Mucosa of rectum (tissue), 2 donors: ENCODE data around the gene DRAP1.

Source experiments
- H3K27ac ChIP-seq, 2 donors: one replicate each; pipeline ENCODE4 v1.7.0; 2013; ENCODE audit warnings: inconsistent platforms in 2 of 2, low read depth in 2 of 2, low read length in 2 of 2
- H3K27me3 ChIP-seq, 2 donors: one replicate each; pipeline ENCODE4 v1.7.0; 2013; ENCODE audit warnings: low read length in 2 of 2; ENCODE audit not compliant: control insufficient read depth in 2 of 2, insufficient read depth in 2 of 2
- H3K36me3 ChIP-seq, 2 donors: one replicate each; pipeline ENCODE4 v1.7.0; 2013; ENCODE audit warnings: low read length in 2 of 2; ENCODE audit not compliant: control insufficient read depth in 2 of 2, insufficient read depth in 2 of 2
- H3K4me1 ChIP-seq, 2 donors: one replicate each; pipeline ENCODE4 v1.7.0; 2013; ENCODE audit warnings: low read length in 2 of 2, mild to moderate bottlenecking in 1 of 2; ENCODE audit not compliant: control insufficient read depth in 2 of 2, insufficient read depth in 2 of 2
- H3K4me3 ChIP-seq, 2 donors: one replicate each; pipeline ENCODE4 v1.7.0; 2013; ENCODE audit warnings: low read length in 2 of 2
- H3K9ac ChIP-seq, 2 donors: one replicate each; pipeline ENCODE4 v1.7.0; 2013; ENCODE audit warnings: low read length in 2 of 2, low read depth in 1 of 2, mild to moderate bottlenecking in 1 of 2
- H3K9me3 ChIP-seq, 2 donors: one replicate each; pipeline ENCODE4 v1.7.0; 2013; ENCODE audit warnings: low read length in 2 of 2; ENCODE audit not compliant: control insufficient read depth in 2 of 2
- donor health status: healthy.
- donor health status: Normal muscosa, but diverticular disease.

Gene DRAP1

GRCh38 chr11:65960824-65961266, 41.6 kb downstream of the DRAP1 start:
- peak overlapping the region; percentile 88 to 93 for H3K27ac ChIP-seq
- no peaks in the 10 kb centered on the region for H3K9me3 ChIP-seq
- H3K27me3 ChIP-seq = no peaks in the 10 kb centered on the region
- H3K9ac ChIP-seq = peak overlapping the region; percentile 90 to 99
- H3K36me3 ChIP-seq = peaks cover 15 to 18% of the 10 kb centered on the region in 2 donors
- H3K4me1 ChIP-seq = peaks cover 17 to 25% of the 10 kb centered on the region in 2 donors
- H3K4me3 ChIP-seq = peak overlapping the region; percentile 96 to 100

- H3K27ac ChIP-seq = peak within 1 kb of the TSS; percentile 88 to 93
- H3K36me3 ChIP-seq = peaks cover 22 to 24% of the 10 kb centered on the region in 2 donors
- no peaks in the 10 kb centered on the region for H3K9me3 ChIP-seq
- no peaks in the 10 kb centered on the region for H3K27me3 ChIP-seq
- H3K4me3 ChIP-seq = peak within 1 kb of the TSS; percentile 96 to 100
- peak within 1 kb of the TSS; percentile 90 to 99 for H3K9ac ChIP-seq
- peaks cover 17 to 25% of the 10 kb centered on the region in 2 donors for H3K4me1 ChIP-seq
These were observed 42.3 kb downstream of the DRAP1 start, which contains the start of gene SART1 for GRCh38 chr11:65961267-65962140. Gene SART1, plus strand, starts transcription at chr11:65961734. Its CDS starts 47 bp downstream, at chr11:65961781.

- peaks cover 14 to 19% of the 10 kb centered on the region in 2 donors for H3K4me1 ChIP-seq
- peak overlapping the region; percentile 55 to 74 for H3K9ac ChIP-seq
- H3K9me3 ChIP-seq = no peaks in the 10 kb centered on the region
- no peak overlapping the region for H3K27ac ChIP-seq
- H3K36me3 ChIP-seq = peaks cover 28 to 31% of the 10 kb centered on the region in 2 donors
- H3K27me3 ChIP-seq = no peaks in the 10 kb centered on the region
- peak overlapping the region; percentile 96 to 100 for H3K4me3 ChIP-seq
These were observed 42.9 kb downstream of the DRAP1 start for GRCh38 chr11:65962141-65962564.

GRCh38 chr11:65964906-65965305, 45.7 kb downstream of the DRAP1 start:
- Histone ChIP-seq H3K9ac (no peak overlapping the region), H3K9me3 (no peaks in the 10 kb centered on the region), H3K4me3 (no peak overlapping the region), H3K27ac (no peak overlapping the region), H3K27me3 (no peaks in the 10 kb centered on the region), H3K4me1 (peaks cover 14 to 19% of the 10 kb centered on the region in 2 donors), H3K36me3 (peaks cover 46 to 54% of the 10 kb centered on the region in 2 donors)

- Histone ChIP-seq H3K27me3 (no peaks in the 10 kb centered on the region), H3K9ac (no peak overlapping the region), H3K4me3 (no peak overlapping the region), H3K4me1 (peaks cover 11 to 16% of the 10 kb centered on the region in 2 donors), H3K36me3 (peaks cover 47 to 58% of the 10 kb centered on the region in 2 donors), H3K27ac (no peak overlapping the region), H3K9me3 (no peaks in the 10 kb centered on the region)
These were observed 46.9 kb downstream of the DRAP1 start for GRCh38 chr11:65965986-65966762.

GRCh38 chr11:65967329-65967934, 48.2 kb downstream of the DRAP1 start:
- no peak overlapping the region for H3K4me3 ChIP-seq
- H3K27me3 ChIP-seq = no peaks in the 10 kb centered on the region
- peaks cover 8 to 10% of the 10 kb centered on the region in 2 donors for H3K4me1 ChIP-seq
- no peaks in the 10 kb centered on the region for H3K9me3 ChIP-seq
- no peak overlapping the region for H3K27ac ChIP-seq
- no peak overlapping the region for H3K9ac ChIP-seq
- H3K36me3 ChIP-seq = peaks cover 47 to 60% of the 10 kb centered on the region in 2 donors

- Histone ChIP-seq H3K27ac (no peak overlapping the region), H3K4me3 (no peak overlapping the region), H3K9ac (no peak overlapping the region), H3K36me3 (peaks cover 47 to 63% of the 10 kb centered on the region in 2 donors), H3K27me3 (no peaks in the 10 kb centered on the region), H3K4me1 (no peaks in the 10 kb centered on the region), H3K9me3 (no peaks in the 10 kb centered on the region)
These were observed 49.6 kb downstream of the DRAP1 start for GRCh38 chr11:65968600-65969482.
